Activated effector memory CD4-positive, alpha-beta T cell treated with Interleukin-2 at 50 U/mL for 16 hours (primary cell): ENCODE measurements around the gene PSTPIP2.
"Not testable (repeated sequence)": the region's sequence is repeated elsewhere in the genome, so short reads cannot be mapped to it uniquely, and the experiment has no call there.

Source experiments
- DNase-seq: peaks from one replicate; pipeline ENCODE4 v3.0.0-alpha.2; 2020

Gene PSTPIP2

DNA sequence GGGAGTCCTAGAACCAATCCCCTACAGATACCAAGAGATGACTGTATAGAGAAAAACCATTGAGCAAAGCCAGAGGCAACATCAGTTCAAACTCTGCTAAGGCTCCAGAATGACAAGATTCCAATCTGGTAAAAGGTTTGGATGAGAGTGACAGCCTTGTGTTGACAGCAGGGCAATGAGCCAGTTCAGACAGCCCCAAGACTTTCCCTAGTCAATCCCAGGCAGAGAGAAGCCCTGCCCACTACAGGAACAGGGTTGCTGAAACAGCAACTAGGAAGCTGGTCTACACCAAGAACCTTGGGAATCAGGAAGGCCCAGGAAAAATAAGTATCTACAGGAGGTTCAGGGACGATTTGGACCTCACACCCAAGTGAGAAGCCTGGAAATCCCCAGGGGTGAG, 3.3 kb downstream of the PSTPIP2 start:
- DNase-seq = no peak

DNA sequence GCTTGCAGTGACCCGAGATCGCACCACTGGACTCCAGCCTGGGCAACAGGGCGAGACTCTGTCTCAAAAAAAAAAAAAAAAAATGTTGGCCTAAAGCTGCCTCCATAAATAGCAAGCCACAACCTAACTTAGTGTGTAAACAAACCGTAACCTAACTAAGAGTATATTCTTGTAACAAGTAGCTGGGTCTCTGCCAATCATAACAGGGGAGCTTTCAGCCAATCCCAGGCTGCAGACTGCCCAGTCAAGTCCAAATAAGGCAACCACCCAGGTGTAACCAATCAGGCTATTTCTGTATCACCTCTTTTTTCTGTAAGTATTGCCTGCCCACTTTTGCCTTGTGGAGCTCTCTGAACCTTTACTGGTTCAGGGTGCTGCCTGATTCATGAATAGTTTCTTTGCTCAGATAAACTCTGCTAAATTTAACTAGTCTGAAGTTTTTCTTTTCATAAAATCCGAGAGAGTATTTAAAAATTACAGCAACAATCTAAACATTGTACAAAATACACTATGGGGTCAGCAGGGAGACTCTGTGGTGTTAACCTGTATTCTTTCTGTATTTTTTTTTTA, 4.5 kb downstream of the PSTPIP2 start:
- DNase-seq = no peak

GRCh38 chr18:46062781-46063180, 9.3 kb downstream of the PSTPIP2 start:
- DNase-seq = no peak

DNA sequence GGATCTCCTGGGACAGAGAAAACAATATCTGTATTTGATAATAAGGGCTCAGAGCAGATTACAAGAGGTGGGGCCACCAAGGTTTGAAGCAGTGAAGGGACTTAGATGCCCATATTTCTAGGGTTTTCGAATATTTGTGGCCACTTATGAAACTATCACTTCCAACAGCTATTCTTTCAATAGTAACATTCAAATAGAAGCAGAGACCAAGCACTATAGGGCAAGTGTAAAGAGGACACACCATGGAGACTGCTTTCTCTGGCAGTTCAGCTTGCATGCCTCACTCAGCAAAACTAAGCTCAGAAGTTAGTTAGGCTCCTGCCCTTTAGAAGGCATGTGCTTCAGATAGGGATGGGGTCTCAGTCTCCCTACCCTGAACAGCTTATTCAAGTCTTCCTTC, 10.3 kb downstream of the PSTPIP2 start:
- DNase-seq = no peak

GRCh38 chr18:46061387-46061786, 10.7 kb downstream of the PSTPIP2 start:
- no peak for DNase-seq

- no peak for DNase-seq
Observed at GRCh38 chr18:46060359-46060841, 11.7 kb downstream of the PSTPIP2 start.

GRCh38 chr18:46055838-46056230, 16.2 kb downstream of the PSTPIP2 start:
- DNase-seq = no peak

GRCh38 chr18:46054956-46055837, 16.9 kb downstream of the PSTPIP2 start:
- no peak for DNase-seq

- DNase-seq = no peak
Observed at GRCh38 chr18:46053368-46054095, 18.5 kb downstream of the PSTPIP2 start.

GRCh38 chr18:46051731-46052461, 20.2 kb downstream of the PSTPIP2 start:
- DNase-seq = no peak

GRCh38 chr18:46050268-46050667, 21.8 kb downstream of the PSTPIP2 start:
- DNase-seq = no peak

DNA sequence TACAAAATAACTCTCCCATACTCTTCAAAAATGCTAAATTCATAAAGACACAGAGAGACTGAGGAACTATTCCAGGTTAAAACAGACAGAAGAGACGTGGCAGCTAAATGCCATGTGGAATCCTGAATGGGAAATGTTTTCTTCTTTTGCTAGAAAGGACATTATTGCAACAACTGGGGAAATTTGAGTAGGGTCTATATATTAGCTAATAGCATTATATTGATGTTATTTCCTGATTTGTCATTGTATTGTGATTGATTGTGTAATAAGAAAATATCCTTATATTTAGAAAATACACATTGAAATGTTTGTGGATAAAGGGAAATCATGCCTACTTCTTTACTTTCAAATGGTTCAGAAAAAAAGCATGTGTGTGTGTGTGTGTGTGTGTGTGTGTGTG, 23.4 kb downstream of the PSTPIP2 start:
- DNase-seq = no peak

DNA sequence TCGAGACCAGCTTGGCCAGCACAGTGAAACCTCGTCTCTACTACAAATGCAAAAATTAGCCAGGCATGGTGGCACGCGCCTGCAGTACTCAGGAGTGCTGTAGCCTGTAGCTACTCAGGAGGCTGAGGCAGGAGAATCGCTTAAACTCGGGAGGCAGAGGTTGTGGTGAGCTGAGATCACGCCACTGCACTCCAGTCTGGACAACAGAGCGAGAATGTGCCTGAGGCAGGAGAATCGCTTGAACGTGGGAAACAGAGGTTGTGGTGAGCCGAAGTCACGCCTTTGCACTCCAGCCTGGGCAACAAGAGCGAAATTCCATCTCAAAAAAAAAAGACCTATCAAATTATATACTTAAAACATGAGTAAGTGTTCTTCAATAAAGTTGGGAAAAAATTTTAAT, 24.7 kb downstream of the PSTPIP2 start:
- DNase-seq = not testable (repeated sequence)

DNA sequence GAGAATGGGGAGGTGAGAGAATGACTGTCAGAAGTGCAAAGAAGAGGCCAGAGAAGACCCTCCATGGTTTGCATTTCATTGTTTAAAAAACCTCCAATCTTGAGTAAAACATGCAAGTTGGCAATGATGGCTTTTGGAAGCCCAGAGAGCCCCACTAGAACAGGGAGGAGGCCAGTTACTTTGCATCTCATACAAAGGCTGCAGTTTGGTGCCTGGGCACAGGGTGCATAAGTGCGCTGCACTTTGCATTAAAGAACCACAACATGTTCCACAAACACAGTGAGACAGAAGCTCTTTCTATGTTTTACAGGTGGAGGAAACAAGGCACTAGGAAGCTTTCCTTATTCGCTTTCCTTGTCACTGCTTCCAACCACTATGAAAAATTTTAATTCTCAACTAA, 25.4 kb downstream of the PSTPIP2 start:
- DNase-seq = no peak

- no peak for DNase-seq
Observed at GRCh38 chr18:46046126-46046525, 25.9 kb downstream of the PSTPIP2 start.

DNA sequence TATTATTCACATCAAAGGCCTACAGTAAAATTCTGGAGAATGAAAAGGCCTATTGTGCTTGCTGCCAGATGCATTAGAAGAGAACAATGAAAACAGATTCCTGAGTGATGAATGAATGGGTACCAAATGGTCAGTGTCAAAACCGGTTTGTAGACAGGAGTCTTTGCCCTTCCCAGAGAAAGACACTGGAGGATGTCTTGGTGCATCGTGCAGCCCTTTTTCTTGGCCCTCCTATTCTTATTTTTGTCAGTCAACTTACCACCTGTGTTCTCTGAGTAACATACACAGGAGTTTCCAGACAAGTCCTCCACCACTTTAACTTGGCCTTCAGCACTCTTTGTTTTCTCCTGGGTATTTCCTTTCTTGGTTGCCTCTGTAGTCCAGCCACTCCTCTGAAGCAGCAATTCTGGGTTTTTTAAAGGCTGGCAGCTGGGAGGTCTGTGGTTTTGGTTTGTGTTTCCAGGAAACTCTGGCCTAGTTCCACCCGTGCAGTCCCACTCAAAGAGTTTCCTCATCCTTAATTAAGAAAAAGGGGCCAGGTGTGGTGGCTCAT, 29.4 kb downstream of the PSTPIP2 start:
- peak; percentile 9 for DNase-seq

DNA sequence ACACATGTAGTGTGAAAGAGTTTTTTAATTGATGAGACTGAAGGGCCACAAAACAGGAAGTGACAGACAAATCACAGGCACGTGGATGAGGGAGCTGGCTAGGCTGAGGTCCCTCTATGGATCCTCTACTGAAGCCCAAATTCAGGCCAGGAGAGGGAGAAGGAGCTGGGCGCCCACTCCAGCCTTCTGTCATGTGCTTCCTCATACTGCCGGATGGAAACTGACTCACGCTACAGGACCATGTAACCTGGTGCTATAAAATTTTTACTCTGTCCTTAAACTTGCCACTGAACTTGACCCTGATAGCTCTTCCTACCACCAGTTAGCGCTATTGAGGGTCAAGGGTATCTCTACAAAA, 31.3 kb downstream of the PSTPIP2 start:
- DNase-seq = no peak

GRCh38 chr18:46040033-46040746, 31.9 kb downstream of the PSTPIP2 start:
- DNase-seq = no peak

GRCh38 chr18:46037512-46038305, 34.4 kb downstream of the PSTPIP2 start:
- DNase-seq = no peak

- no peak for DNase-seq
Observed at GRCh38 chr18:46035696-46036680, 36.1 kb downstream of the PSTPIP2 start.
